CD4-positive, alpha-beta T cell (primary cell): Measurements from ENCODE around the gene FSTL4. TPM values are rescaled to one million over a fixed set of nuclear protein-coding genes. Genes with fewer than 3 reads are reported as not detected.

Experiments used
- ATAC-seq: fragments of 200-7000 bp; cut with Tn5 transposase; one replicate; pipeline ENCODE4 v1.10.0; 2022; ENCODE audit warnings: mild to moderate bottlenecking; ENCODE audit not compliant: poor library complexity
- CTCF ChIA-PET: fragments of 350-600 bp; sonication (Branson Sonifier 250); formaldehyde crosslinking; loops from one replicate; lab custom pipeline; 2021; ENCODE audit warnings: antibody characterized with exemption, inconsistent platforms; lab: Charles Lee
- POLR2A ChIA-PET: fragments of 350-600 bp; sonication (Branson Sonifier 250); formaldehyde crosslinking; loops from one replicate; lab custom pipeline; 2021; ENCODE audit warnings: antibody characterized with exemption, inconsistent platforms; lab: Charles Lee
- DNase-seq, 14 experiments: peaks; one replicate each; pipeline ENCODE4 v3.0.0-alpha.2; 2013 to 2020; ENCODE audit warnings: mixed read lengths in 2 of 14
- H3K27ac ChIP-seq, 2 donors: one replicate each; pipeline versions ENCODE4 v1.5.1 to v1.7.0; 2013; ENCODE audit warnings: low read length in 2 of 2, low read depth in 1 of 2, mild to moderate bottlenecking in 1 of 2
- H3K27me3 ChIP-seq, 2 experiments: 1 replicate in 1 of 2; 2 replicates in 1 of 2; pipeline versions ENCODE4 v1.6.1 to v1.7.0; 2013; ENCODE audit warnings: low read length in 2 of 2, control low read depth in 1 of 2, mild to moderate bottlenecking in 1 of 2, moderate library complexity in 1 of 2; ENCODE audit not compliant: insufficient read depth in 2 of 2, control insufficient read depth in 1 of 2
- H3K36me3 ChIP-seq: one replicate; pipeline ENCODE4 v1.6.1; 2013; ENCODE audit warnings: low read length, control low read depth; ENCODE audit not compliant: insufficient read depth
- H3K4me1 ChIP-seq: one replicate; pipeline ENCODE4 v1.6.1; 2013; ENCODE audit warnings: low read length, control low read depth; ENCODE audit not compliant: insufficient read depth
- H3K4me3 ChIP-seq: one replicate; pipeline ENCODE4 v1.5.1; 2013; ENCODE audit warnings: mild to moderate bottlenecking, low read length, moderate library complexity
- H3K9me3 ChIP-seq, 2 experiments: 1 replicate in 1 of 2; 2 replicates in 1 of 2; pipeline versions ENCODE4 v1.6.1 to v1.7.0; 2013; ENCODE audit warnings: low read length in 2 of 2, mild to moderate bottlenecking in 2 of 2, control low read depth in 1 of 2, moderate library complexity in 1 of 2; ENCODE audit not compliant: control insufficient read depth in 1 of 2, insufficient read depth in 1 of 2
- H3K27ac Mint-ChIP-seq: one replicate; pipeline ENCODE4 v1.8.0; 2020; ENCODE audit warnings: mixed read lengths
- H3K27me3 Mint-ChIP-seq: one replicate; pipeline ENCODE4 v1.8.0; 2021; ENCODE audit warnings: mixed read lengths
- H3K36me3 Mint-ChIP-seq: one replicate; pipeline ENCODE4 v1.8.0; 2021; ENCODE audit warnings: low read depth, mixed read lengths
- H3K4me1 Mint-ChIP-seq: one replicate; pipeline ENCODE4 v1.8.0; 2021; ENCODE audit warnings: low read depth, mixed read lengths
- H3K4me3 Mint-ChIP-seq: one replicate; pipeline ENCODE4 v1.8.0; 2020; ENCODE audit warnings: mild to moderate bottlenecking, mixed read lengths
- H3K9me3 Mint-ChIP-seq: one replicate; pipeline ENCODE4 v1.8.0; 2020; ENCODE audit warnings: mixed read lengths
- CTCF ChIP-seq: fragments of 200-600 bp; IDR thresholded peaks from one replicate; pipeline ENCODE4 v1.8.0; 2022; ENCODE audit warnings: antibody characterized with exemption, mild to moderate bottlenecking
- intact Hi-C, 2 experiments: fragments of 100-400 bp; cut with DNase I in 1 of 2; cut with micrococcal nuclease in 1 of 2; formaldehyde crosslinking; loops; one replicate each; pipeline versions ENCODE4 v1.15.1 to v1.9.0; 2023 to 2025; cut with DNase I, micrococcal nuclease
- total RNA-seq, 174 experiments: library from RNA in 2 of 174; stranded (reverse) in 2 of 174; gene quantifications; one replicate each; pipeline ENCODE4 v1.2.3 and lab custom pipeline; 2021 to 2026

Gene FSTL4
- total RNA-seq, 2 experiments from 2014 or later: not detected

GRCh38 chr5:133236541-133236951 is 375.8 kb downstream of the FSTL4 start:
- Histone ChIP-seq H3K4me3 (no peak overlapping the region), H3K27ac (no peak overlapping the region), H3K4me1 (peaks cover 3% of the 10 kb centered on the region), H3K36me3 (no peaks in the 10 kb centered on the region), H3K27me3 (no peaks in the 10 kb centered on the region), H3K9me3 (no peaks in the 10 kb centered on the region)
- POLR2A ChIA-PET: interaction anchor here (1.2 kb wide), 1 partner anchor 66 kb away, joined by 4 read pairs; no protein-coding TSS in a partner anchor
- Mint-ChIP-seq H3K27ac (no peak overlapping the region), H3K36me3 (no peaks in the 10 kb centered on the region), H3K27me3 (no peaks in the 10 kb centered on the region), H3K4me1 (peaks cover 4% of the 10 kb centered on the region), H3K4me3 (no peak overlapping the region), H3K9me3 (no peaks in the 10 kb centered on the region)
- CTCF ChIA-PET: no interaction called here
- intact Hi-C loops: no loop called here
- no peak for DNase-seq
- TF ChIP-seq CTCF: no peak
- no peak for ATAC-seq

- no peaks in the 10 kb centered on the region for H3K36me3 ChIP-seq
- Mint-ChIP-seq H3K27ac (no peak overlapping the region), H3K36me3 (no peaks in the 10 kb centered on the region), H3K9me3 (no peaks in the 10 kb centered on the region), H3K27me3 (no peaks in the 10 kb centered on the region), H3K4me1 (peaks cover 4% of the 10 kb centered on the region), H3K4me3 (no peak overlapping the region)
- H3K9me3 ChIP-seq: no peaks in the 10 kb centered on the region
- ChIA-PET CTCF (no interaction called here), POLR2A (interaction anchor here (1.0 to 1.2 kb wide), 2 partner anchors 8 to 65 kb away, joined by 3 to 4 read pairs; no protein-coding TSS in a partner anchor)
- TF ChIP-seq CTCF: no peak
- ATAC-seq: no peak
- no peak for DNase-seq
- H3K27ac ChIP-seq: no peak overlapping the region
- no peaks in the 10 kb centered on the region for H3K27me3 ChIP-seq
- H3K4me1 ChIP-seq: peaks cover 3% of the 10 kb centered on the region
- H3K4me3 ChIP-seq: no peak overlapping the region
- intact Hi-C loops: no loop called here
Measured at GRCh38 chr5:133235696-133236426, 376.5 kb downstream of the FSTL4 start.

- Mint-ChIP-seq H3K4me3 (no peak overlapping the region), H3K4me1 (peaks cover 4% of the 10 kb centered on the region), H3K36me3 (no peaks in the 10 kb centered on the region), H3K27me3 (no peaks in the 10 kb centered on the region), H3K9me3 (no peaks in the 10 kb centered on the region), H3K27ac (no peak overlapping the region)
- ChIA-PET CTCF (no interaction called here), POLR2A (interaction anchor here (0.6 to 1.0 kb wide), 2 partner anchors 9 to 69 kb away, joined by 3 read pairs; no protein-coding TSS in a partner anchor)
- ATAC-seq (no peak), DNase-seq (no peak)
- Histone ChIP-seq H3K9me3 (no peaks in the 10 kb centered on the region), H3K36me3 (no peaks in the 10 kb centered on the region), H3K4me1 (peaks cover 3% of the 10 kb centered on the region), H3K27me3 (no peaks in the 10 kb centered on the region), H3K4me3 (no peak overlapping the region), H3K27ac (no peak overlapping the region)
- no peak for TF ChIP-seq CTCF
- intact Hi-C loops: no loop called here
Measured at GRCh38 chr5:133234911-133235310, 377.4 kb downstream of the FSTL4 start.
